Measurements from ENCODE around the gene MMS19.
"Not testable (repeated sequence)": the region's sequence is repeated elsewhere in the genome, so short reads cannot be mapped to it uniquely, and the experiment has no call there.

Gene MMS19

GRCh38 chr10:97498076-97498840 is at the start of gene MMS19:
Gene MMS19, minus strand, starts transcription at chr10:97498422. Its CDS starts 38 bp downstream, at chr10:97498384.
- DNase-seq (ENCODE audit: low read depth) = peak; percentile 99

- no peak for DNase-seq (ENCODE audit: low read depth)
Observed at GRCh38 chr10:97547962-97548361, 49.7 kb upstream of the MMS19 start.

GRCh38 chr10:97547271-97547600 is 49.0 kb upstream of the MMS19 start:
- no peak for DNase-seq (ENCODE audit: low read depth)

- DNase-seq (ENCODE audit: low read depth) = no peak
Observed at GRCh38 chr10:97546456-97547270, 48.4 kb upstream of the MMS19 start.

- peak; percentile 28 for DNase-seq (ENCODE audit: low read depth)
Observed at GRCh38 chr10:97543025-97543546, 44.9 kb upstream of the MMS19 start.

GRCh38 chr10:97542169-97543024 is 44.2 kb upstream of the MMS19 start:
- peak; percentile 16 for DNase-seq (ENCODE audit: low read depth)

- DNase-seq (ENCODE audit: low read depth) = no peak
Observed at GRCh38 chr10:97540669-97541500, 42.7 kb upstream of the MMS19 start.

GRCh38 chr10:97539523-97540200 is 41.4 kb upstream of the MMS19 start:
- DNase-seq (ENCODE audit: low read depth) = no peak

GRCh38 chr10:97538839-97539238 is 40.6 kb upstream of the MMS19 start:
- no peak for DNase-seq (ENCODE audit: low read depth)

- no peak for DNase-seq (ENCODE audit: low read depth)
Observed at GRCh38 chr10:97538411-97538810, 40.2 kb upstream of the MMS19 start.

GRCh38 chr10:97537186-97537869 is 39.1 kb upstream of the MMS19 start:
- no peak for DNase-seq (ENCODE audit: low read depth)

GRCh38 chr10:97534746-97535367 is 36.6 kb upstream of the MMS19 start:
- no peak for DNase-seq (ENCODE audit: low read depth)

- DNase-seq (ENCODE audit: low read depth) = no peak
Observed at GRCh38 chr10:97533888-97534287, 35.7 kb upstream of the MMS19 start.

GRCh38 chr10:97532935-97533671 is 34.9 kb upstream of the MMS19 start:
- DNase-seq (ENCODE audit: low read depth) = no peak

GRCh38 chr10:97531401-97531986 is 33.3 kb upstream of the MMS19 start:
- no peak for DNase-seq (ENCODE audit: low read depth)

GRCh38 chr10:97529685-97530465 is 31.7 kb upstream of the MMS19 start:
- DNase-seq (ENCODE audit: low read depth) = no peak

- DNase-seq (ENCODE audit: low read depth) = not testable (repeated sequence)
Observed at GRCh38 chr10:97528876-97529275, 30.7 kb upstream of the MMS19 start.

- DNase-seq (ENCODE audit: low read depth) = no peak
Observed at GRCh38 chr10:97525683-97526110, 27.5 kb upstream of the MMS19 start.
